K562 (cell line): ENCODE measurements around the gene MPIG6B. TPM values are rescaled to one million over a fixed set of nuclear protein-coding genes. Genes with fewer than 3 reads are reported as not detected.
A peak's percentile ranks its signal among the peaks of the same experiment; 100 is the strongest.

Experiments
- ATAC-seq: fragments of 200-7000 bp; cut with Tn5 transposase; 3 replicates; pipeline ENCODE4 v1.9.1; 2020; ENCODE audit warnings: moderate library complexity
- BruUV-seq: library from RNA; stranded (reverse); fragments of 400-500 nt; replicated peaks from 2 replicates; lab custom pipeline; 2021; lab: Mats Ljungman, UMichigan
- CTCF ChIA-PET: fragments of 300-600 bp; formaldehyde crosslinking; extraction: SDS; loops from one replicate; lab custom pipeline; 2021; ENCODE audit warnings: low intra/inter-chr PET ratio; lab: Yijun Ruan, JAX
- POLR2A ChIA-PET: fragments of 300-600, 350-650 bp; sonication (Branson Sonifier 250); formaldehyde crosslinking; extraction: SDS; loops from one replicate; lab custom pipeline; 2021; ENCODE audit warnings: antibody characterized with exemption, inconsistent platforms; lab: Yijun Ruan, JAX
- DNase-seq, 4 experiments: peaks; one replicate each; pipeline versions ENCODE4 v3.0.0 to v3.0.0-alpha.2; 2011 to 2018; ENCODE audit warnings: low spot score in 3 of 4, mixed read lengths in 3 of 4; ENCODE audit errors: extremely low read depth in 1 of 4
- FAIRE-seq: peaks from 2 replicates; lab custom pipeline; 2011; peaks lifted over from hg19 to GRCh38; lab: Jason Lieb, UNC
- H2AFZ ChIP-seq: 2 replicates; pipeline ENCODE4 v1.6.0; 2011; ENCODE audit warnings: low read depth, low read length, control low read depth, inconsistent platforms
- H3K27ac ChIP-seq: fragments of 200-600 bp; 3 replicates; pipeline ENCODE4 v1.8.0; 2011; ENCODE audit warnings: low read depth, mild to moderate bottlenecking, control low read depth, inconsistent platforms, low read length, moderate library complexity, mixed read lengths; ENCODE audit errors: extremely low read depth
- H3K27me3 ChIP-seq, 2 experiments: fragments of 300-600 bp in 1 of 2; 2 replicates in 1 of 2; 3 replicates in 1 of 2; pipeline versions ENCODE4 v1.6.0 to v1.8.0; 2011; ENCODE audit warnings: inconsistent platforms in 2 of 2, low read length in 2 of 2, mild to moderate bottlenecking in 1 of 2, mixed read lengths in 1 of 2, moderate library complexity in 1 of 2; ENCODE audit not compliant: control insufficient read depth in 2 of 2, insufficient read depth in 2 of 2
- H3K36me3 ChIP-seq: fragments of 300-600 bp; 3 replicates; pipeline ENCODE4 v1.8.0; 2011; ENCODE audit warnings: mild to moderate bottlenecking, low read length, inconsistent platforms; ENCODE audit not compliant: control insufficient read depth, insufficient read depth
- H3K4me1 ChIP-seq, 2 experiments: fragments of 200-600 bp in 1 of 2; replicated peaks in 1 of 2; 2 replicates in 1 of 2; 3 replicates in 1 of 2; pipeline versions ENCODE4 v1.5.1 to v1.8.0; 2011; ENCODE audit warnings: inconsistent platforms in 2 of 2, low read length in 2 of 2, mild to moderate bottlenecking in 1 of 2, mixed read lengths in 1 of 2, moderate library complexity in 1 of 2; ENCODE audit not compliant: control insufficient read depth in 2 of 2, insufficient read depth in 2 of 2
- H3K4me2 ChIP-seq: 2 replicates; pipeline ENCODE4 v1.6.1; 2011; ENCODE audit warnings: low read length, control low read depth, inconsistent platforms, mixed read lengths; ENCODE audit not compliant: insufficient read depth
- H3K4me3 ChIP-seq: fragments of 200-600 bp; sonication (generic), shearing (Covaris generic); 2 replicates; pipeline ENCODE4 v1.5.1; 2016; ENCODE audit warnings: control low read depth, inconsistent platforms
- H3K79me2 ChIP-seq: fragments of 200-600 bp; 3 replicates; pipeline ENCODE4 v1.8.0; 2011; ENCODE audit warnings: low read length, inconsistent platforms; ENCODE audit not compliant: control insufficient read depth, insufficient read depth
- H3K9ac ChIP-seq, 2 experiments: 2 replicates each; pipeline versions ENCODE4 v1.6.0 to v1.6.1; 2011; ENCODE audit warnings: low read depth in 2 of 2, low read length in 2 of 2, control low read depth in 1 of 2, inconsistent platforms in 1 of 2, mild to moderate bottlenecking in 1 of 2, mixed read lengths in 1 of 2; ENCODE audit not compliant: insufficient read depth in 1 of 2
- H3K9me1 ChIP-seq: one replicate; pipeline ENCODE4 v1.6.0; 2011; ENCODE audit warnings: inconsistent platforms, mild to moderate bottlenecking, low read length, moderate library complexity; ENCODE audit not compliant: control insufficient read depth, insufficient read depth
- H3K9me3 ChIP-seq: replicated peaks from 2 replicates; pipeline ENCODE4 v1.5.1; 2011; ENCODE audit warnings: low read depth, low read length, inconsistent platforms; ENCODE audit not compliant: control insufficient read depth, insufficient read depth
- H4K20me1 ChIP-seq: replicated peaks from 2 replicates; pipeline ENCODE4 v1.6.1; 2011; ENCODE audit warnings: low read length, inconsistent platforms, mixed read lengths; ENCODE audit not compliant: control insufficient read depth, insufficient read depth
- BRD9 ChIP-seq: fragments of 450-650 bp; IDR thresholded peaks from 2 replicates; pipeline ENCODE4 v1.6.1; 2018; ENCODE audit warnings: low read depth; ENCODE audit not compliant: partially characterized antibody
- CBX1 ChIP-seq: sonication (generic); IDR thresholded peaks from 2 replicates; pipeline ENCODE4 v1.6.1; 2016; ENCODE audit warnings: antibody characterized with exemption, low read depth, mild to moderate bottlenecking
- FOXJ2 ChIP-seq: fragments of 200-800 bp; sonication (Bioruptor generic); IDR thresholded peaks from 2 replicates; pipeline ENCODE4 v1.6.1; 2016; ENCODE audit warnings: missing genetic modification characterization, missing compliant biosample characterization
- HNRNPL ChIP-seq: fragments of 200-400 bp; formaldehyde crosslinking; IDR thresholded peaks from 2 replicates; pipeline ENCODE4 v1.6.1; 2017; ENCODE audit warnings: low read depth, mild to moderate bottlenecking, low read length
- KDM5B ChIP-seq: fragments of 200-600 bp; sonication (generic); IDR thresholded peaks from 2 replicates; pipeline ENCODE4 v1.6.1; 2012; ENCODE audit warnings: low read depth, mild to moderate bottlenecking, moderate library complexity, low read length, control low read depth, inconsistent platforms; ENCODE audit not compliant: insufficient replicate concordance
- MITF ChIP-seq: IDR thresholded peaks from 2 replicates; pipeline ENCODE4 v1.6.1; 2014; ENCODE audit warnings: antibody characterized with exemption
- MTA3 ChIP-seq: fragments of 450-650 bp; formaldehyde crosslinking; IDR thresholded peaks from 2 replicates; pipeline ENCODE4 v1.6.1; 2017; ENCODE audit warnings: mild to moderate bottlenecking, borderline replicate concordance
- MYC ChIP-seq, 2 experiments: fragments of 250-450 bp in 1 of 2; sonication (Bioruptor Pico) in 1 of 2; IDR thresholded peaks; 2 replicates each; pipeline versions ENCODE4 v1.5.1 to v1.6.1; 2012 to 2021; ENCODE audit warnings: low read depth in 2 of 2, borderline replicate concordance in 1 of 2, improper control_type of control experiment in 1 of 2, low read length in 1 of 2, mild to moderate bottlenecking in 1 of 2, moderate library complexity in 1 of 2
- MYNN ChIP-seq, 2 experiments: sonication (generic); formaldehyde crosslinking in 1 of 2; IDR thresholded peaks; 2 replicates each; pipeline versions ENCODE4 v1.5.0 to v1.6.1; 2016 to 2020; ENCODE audit warnings: antibody characterized with exemption in 1 of 2, missing genetic modification reagents in 1 of 2
- RFX7 ChIP-seq: fragments of 250-450 bp; sonication (Bioruptor Pico); IDR thresholded peaks from 2 replicates; pipeline ENCODE4 v1.5.1; 2021; ENCODE audit warnings: mild to moderate bottlenecking
- SIN3B ChIP-seq: fragments of 450-650 bp; IDR thresholded peaks from 2 replicates; pipeline ENCODE4 v1.6.1; 2017; ENCODE audit warnings: low read depth, mild to moderate bottlenecking, moderate library complexity
- ZBTB7A ChIP-seq: IDR thresholded peaks from 2 replicates; pipeline ENCODE4 v1.6.1; 2011; ENCODE audit warnings: low read depth, mild to moderate bottlenecking, low read length, moderate library complexity, borderline replicate concordance; ENCODE audit not compliant: control insufficient read depth
- ZNF785 ChIP-seq: fragments of 250-450 bp; sonication (Bioruptor Pico); IDR thresholded peaks from 2 replicates; pipeline ENCODE4 v1.4.0; 2020; ENCODE audit warnings: mild to moderate bottlenecking
- WGBS: fragments of 100-300 bp; shearing (Covaris generic); methylation state at CpG from one replicate; pipeline ENCODE4 v1.1.6; 2016; ENCODE audit warnings: low coverage, mixed read lengths; ENCODE audit not compliant: insufficient coverage; ENCODE audit errors: missing lambda C conversion rate; 5-methylcytosine and 5-hydroxymethylcytosine counted together
- in situ Hi-C: fragments of 300-500 bp; cut with MboI; formaldehyde crosslinking; loops from 4 replicates; pipeline ENCODE4 v1.15.0; 2018; ENCODE audit warnings: inconsistent platforms, mixed read lengths
- intact Hi-C: fragments of 100-400 bp; cut with micrococcal nuclease; formaldehyde crosslinking; loops from 2 replicates; pipeline ENCODE4 v1.14.2; 2022
- polyA plus RNA-seq, 8 experiments: library from polyadenylated mRNA; depleted of rRNA in 4 of 8; stranded (reverse) in 5 of 8; unstranded in 3 of 8; fragments of >200 nt; fragmentation: Nextera tagmentation in 2 of 8; fragmentation: Illumina TruSeq in 1 of 8; extraction: Ambion mirVana in 2 of 8; extraction: Trizol in 1 of 8; gene quantifications; 2 replicates each; pipeline versions ENCODE4 v1.2.1 to v1.2.3, GENCODE V29; 2011 to 2014; ENCODE audit warnings: inconsistent platforms in 1 of 8, missing spikeins in 1 of 8
- total RNA-seq, 7 experiments: library from RNA; depleted of rRNA in 6 of 7; stranded (reverse); fragments of >200 nt in 6 of 7; fragmentation: Illumina TruSeq in 2 of 7; extraction: Trizol in 2 of 7; gene quantifications; 2 replicates each; pipeline versions ENCODE4 v1.2.1 to v1.2.3, GENCODE V29; 2011 to 2021; ENCODE audit warnings: low replicate concordance in 1 of 7

MPIG6B gene
- total and polyA plus RNA-seq, 9 of the 15 experiments (the other 6 are each of a cell fraction or from before 2014, with no cell fraction given): 0.11 to 1.2 (median 0.28) TPM; not detected in 1

GRCh38 chr6:31711233-31711632 is 11.9 kb upstream of the MPIG6B start (continued):
- TF ChIP-seq BRD9 (no peak), FOXJ2 (tag) (no peak), ZBTB7A (0 out of 2 replicates have a peak, but pooled peaks have one; percentile 26), KDM5B (no peak), MYNN (IDR thresholded peaks at IDR 0.05) (no peak), MYNN (CRISPR knock-in tag; IDR thresholded peaks at IDR 0.05) (no peak), MYC (IDR thresholded peaks at IDR 0.05; ENCODE audit: low read depth, low read length) (no peak), MYC (CRISPR knock-in tag; IDR thresholded peaks at IDR 0.05; ENCODE audit: borderline replicate concordance, low read depth) (0 out of 2 replicates have a peak, but pooled peaks have one; percentile 20), RFX7 (no peak), HNRNPL (no peak), CBX1 (no peak)

- H2AFZ ChIP-seq: 0 out of 2 replicates have a peak overlapping the region, but pooled peaks have one; percentile 5
- peak overlapping the region in 1 of 2 experiments; percentile 82; a peak in 2 of 4 replicates for H3K9ac ChIP-seq
- DNase-seq: no peak
- H4K20me1 ChIP-seq: no peaks in the 10 kb centered on the region
- no peaks in the 10 kb centered on the region for H3K9me1 ChIP-seq
- intact Hi-C loops: no loop called here
- ChIA-PET CTCF (no interaction called here), POLR2A (interaction anchor here (0.6 to 12.4 kb wide), 6 partner anchors 9 to 91 kb away, joined by 3 to 223 read pairs (median 9); partner anchors contain the start of genes ABHD16A, DDAH2, LY6G6C and MPIG6B)
- H3K27ac ChIP-seq: no peak overlapping the region
- in situ Hi-C loops: no loop called here
- H3K4me2 ChIP-seq: no peak overlapping the region
- no peaks in the 10 kb centered on the region for H3K36me3 ChIP-seq
- peaks cover 25 to 42% of the 10 kb centered on the region in 2 experiments for H3K4me1 ChIP-seq
- no peaks in the 10 kb centered on the region for H3K27me3 ChIP-seq
- H3K9me3 ChIP-seq: no peaks in the 10 kb centered on the region
- no peak for ATAC-seq
- no peak for FAIRE-seq
- H3K4me3 ChIP-seq: no peak overlapping the region
- WGBS: 74% methylated on average over 8 of the region's 8 CpGs
- H3K79me2 ChIP-seq: no peaks in the 10 kb centered on the region
- BruUV-seq: no TSS peak
- TF ChIP-seq SIN3B: no peak
- no peak for TF ChIP-seq MTA3
- TF ChIP-seq MITF: no peak
- no peak for TF ChIP-seq ZNF785
Measured at GRCh38 chr6:31712296-31712695, 10.9 kb upstream of the MPIG6B start.
